Activated T-cell treated with anti-CD3 and anti-CD28 coated beads, Interleukin-2, amount 50 U/mL, for 4 hours (primary cell): ENCODE results near the gene ATP6V1B1. TPM values are rescaled to one million over a fixed set of nuclear protein-coding genes. Genes with fewer than 3 reads are reported as not detected.

Experiments
- ATAC-seq, 2 donors: fragments of 200-7000 bp; cut with Tn5 transposase; one replicate each; pipeline ENCODE4 v1.10.0; 2021
- DNase-seq: peaks from one replicate; pipeline ENCODE4 v3.0.0-alpha.2; 2020
- H3K27me3 Mint-ChIP-seq: one replicate; pipeline ENCODE4 v1.8.0; 2021; ENCODE audit warnings: low read depth, mixed read lengths
- H3K36me3 Mint-ChIP-seq: one replicate; pipeline ENCODE4 v1.8.0; 2022; ENCODE audit warnings: mixed read lengths; ENCODE audit not compliant: insufficient read depth
- H3K4me1 Mint-ChIP-seq: one replicate; pipeline ENCODE4 v1.8.0; 2021; ENCODE audit warnings: low read depth, mixed read lengths
- H3K4me3 Mint-ChIP-seq: one replicate; pipeline ENCODE4 v1.8.0; 2021; ENCODE audit warnings: mild to moderate bottlenecking, moderate library complexity, mixed read lengths
- H3K9me3 Mint-ChIP-seq: one replicate; pipeline ENCODE4 v1.8.0; 2021; ENCODE audit warnings: mixed read lengths
- total RNA-seq, 3 donors: library from RNA; stranded (reverse); gene quantifications; one replicate each; pipeline ENCODE4 v1.2.1, GENCODE V29; 2021

ATP6V1B1 gene
- total RNA-seq, 3 donors from 2014 or later: not detected

DNA sequence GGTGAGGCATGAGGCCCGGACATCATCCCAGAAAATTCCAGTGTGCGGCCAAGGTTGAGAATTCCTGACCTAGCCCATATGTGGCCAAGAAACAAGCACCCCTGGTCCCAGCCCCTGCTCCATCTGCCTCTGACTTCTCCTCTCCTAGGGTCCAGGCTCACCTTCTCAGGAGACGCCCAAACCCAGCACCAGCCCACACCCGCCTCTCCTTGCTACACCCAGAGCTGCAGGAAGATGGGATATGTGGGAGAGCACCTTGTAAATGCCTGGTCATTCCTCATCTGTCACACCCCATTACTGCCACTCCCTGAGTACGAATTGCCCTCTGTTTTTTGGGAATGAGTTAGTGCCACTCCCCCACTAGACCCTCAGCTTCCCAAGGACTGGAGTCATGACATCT is 7.3 kb upstream of the ATP6V1B1 start:
- Mint-ChIP-seq H3K9me3 (no peaks in the 10 kb centered on the region), H3K27me3 (peaks cover 5% of the 10 kb centered on the region), H3K4me3 (no peak overlapping the region)

DNA sequence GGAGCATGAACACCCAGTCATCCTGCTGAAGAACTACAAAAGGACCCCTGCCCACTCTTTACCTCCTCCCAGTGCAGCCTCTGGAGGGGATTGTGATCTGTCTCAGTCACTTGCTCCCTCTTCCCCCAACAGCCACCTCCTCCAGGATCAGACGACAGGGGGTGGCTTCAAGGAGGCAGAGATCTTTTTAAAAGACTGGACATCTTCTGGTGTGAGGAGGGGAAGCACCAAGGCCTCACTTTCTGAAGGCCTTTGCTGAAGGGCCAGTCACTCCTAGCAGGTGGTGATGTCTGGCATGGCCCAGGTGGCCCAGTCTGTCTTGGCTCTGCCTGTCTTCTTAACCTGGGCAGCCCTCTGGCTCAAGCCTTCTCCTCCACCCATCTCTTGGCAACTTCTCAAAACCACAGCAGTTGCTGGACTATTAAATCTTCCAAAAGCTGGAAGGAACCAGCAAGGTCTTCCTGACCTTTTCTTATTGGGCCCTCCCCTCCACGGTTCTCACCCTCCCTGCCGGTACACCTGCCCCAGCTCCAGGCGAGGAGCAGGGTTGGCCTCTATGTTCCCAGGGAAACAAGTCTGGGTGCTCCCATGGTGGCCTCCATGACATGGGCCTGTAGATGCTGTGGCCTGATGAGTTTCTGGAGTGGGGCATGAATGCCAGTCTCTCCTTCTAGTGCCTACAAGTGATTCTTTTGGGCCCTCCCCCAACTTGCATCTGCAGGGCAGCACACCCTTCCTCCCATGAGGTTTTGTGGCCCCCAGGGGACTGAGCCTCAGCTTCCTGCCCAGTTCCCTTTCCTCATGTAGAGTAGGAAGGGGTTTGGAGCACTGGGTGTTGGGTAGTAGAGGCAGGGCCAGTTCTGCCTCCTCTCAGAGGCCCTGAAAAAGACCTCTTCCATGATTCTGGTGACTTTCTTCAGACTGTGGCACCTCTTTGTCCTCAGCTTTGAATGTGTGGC is 5.0 kb upstream of the ATP6V1B1 start:
- H3K4me1 Mint-ChIP-seq: no peaks in the 10 kb centered on the region
- H3K4me3 Mint-ChIP-seq: no peak overlapping the region
- no peaks in the 10 kb centered on the region for H3K9me3 Mint-ChIP-seq
- DNase-seq: no peak
- no peaks in the 10 kb centered on the region for H3K36me3 Mint-ChIP-seq
- H3K27me3 Mint-ChIP-seq: peaks cover 10% of the 10 kb centered on the region
- ATAC-seq: no peak

More for the DNA sequence above, 7.3 kb upstream of the ATP6V1B1 start:
- DNase-seq (no peak), ATAC-seq (no peak)
- no peaks in the 10 kb centered on the region for H3K36me3 Mint-ChIP-seq
- H3K4me1 Mint-ChIP-seq: no peaks in the 10 kb centered on the region

- DNase-seq: no peak
- Mint-ChIP-seq H3K36me3 (no peaks in the 10 kb centered on the region), H3K9me3 (no peaks in the 10 kb centered on the region), H3K4me1 (no peaks in the 10 kb centered on the region), H3K4me3 (no peak overlapping the region), H3K27me3 (peaks cover 12% of the 10 kb centered on the region)
- no peak for ATAC-seq
Observed at GRCh38 chr2:70931376-70932000, 4.2 kb upstream of the ATP6V1B1 start.

DNA sequence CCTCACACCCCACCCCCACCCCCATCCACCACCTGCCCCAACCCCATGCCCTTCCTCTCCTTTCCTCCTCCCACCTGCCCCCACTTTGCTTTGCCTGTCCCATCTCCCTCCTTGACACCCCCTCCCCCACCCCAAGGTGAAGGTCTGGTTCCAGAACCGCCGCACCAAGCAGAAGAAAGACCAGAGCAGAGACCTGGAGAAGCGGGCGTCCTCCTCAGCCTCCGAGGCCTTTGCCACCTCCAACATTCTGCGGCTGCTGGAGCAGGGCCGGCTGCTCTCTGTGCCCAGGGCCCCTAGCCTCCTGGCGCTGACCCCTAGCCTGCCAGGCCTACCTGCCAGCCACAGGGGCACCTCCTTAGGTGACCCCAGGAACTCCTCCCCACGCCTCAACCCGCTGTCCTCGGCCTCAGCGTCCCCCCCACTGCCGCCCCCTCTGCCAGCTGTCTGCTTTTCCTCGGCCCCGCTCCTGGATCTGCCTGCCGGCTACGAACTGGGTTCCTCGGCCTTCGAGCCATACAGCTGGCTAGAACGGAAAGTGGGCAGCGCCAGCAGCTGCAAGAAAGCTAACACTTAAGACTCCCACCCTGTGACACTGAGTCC is 3.0 kb upstream of the ATP6V1B1 start:
- Mint-ChIP-seq H3K9me3 (no peaks in the 10 kb centered on the region), H3K27me3 (peaks cover 13% of the 10 kb centered on the region), H3K4me1 (no peaks in the 10 kb centered on the region), H3K4me3 (no peak overlapping the region), H3K36me3 (no peaks in the 10 kb centered on the region)
- ATAC-seq (no peak), DNase-seq (no peak)

DNA sequence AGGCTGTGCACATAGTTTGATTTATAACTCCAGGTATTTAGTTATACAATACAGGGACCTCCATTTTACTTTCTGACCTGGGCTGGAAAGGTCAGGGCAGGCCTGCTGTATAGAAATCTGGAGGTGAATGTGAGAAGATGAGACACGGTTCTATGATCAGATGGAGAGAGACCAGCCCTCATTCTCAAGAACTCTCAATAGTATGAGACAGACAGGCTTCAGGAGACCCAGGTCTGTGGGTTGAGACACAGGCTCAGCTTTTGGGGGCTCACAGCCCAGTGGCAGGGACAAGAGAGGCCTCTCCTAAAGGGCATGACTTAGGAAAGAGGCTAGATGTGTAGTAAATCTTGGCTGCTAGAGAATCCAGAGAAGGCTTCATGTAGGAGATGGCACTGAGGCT is 719 bp upstream of the ATP6V1B1 start:
- Mint-ChIP-seq H3K4me3 (no peak overlapping the region), H3K4me1 (no peaks in the 10 kb centered on the region), H3K9me3 (no peaks in the 10 kb centered on the region), H3K36me3 (no peaks in the 10 kb centered on the region), H3K27me3 (peaks cover 16% of the 10 kb centered on the region)
- ATAC-seq (no peak), DNase-seq (no peak)

GRCh38 chr2:70936165-70936978 is 672 bp downstream of the ATP6V1B1 start:
- Mint-ChIP-seq H3K9me3 (no peaks in the 10 kb centered on the region), H3K27me3 (peaks cover 16% of the 10 kb centered on the region), H3K36me3 (no peaks in the 10 kb centered on the region), H3K4me3 (no peak overlapping the region), H3K4me1 (no peaks in the 10 kb centered on the region)
- DNase-seq (no peak), ATAC-seq (no peak)

DNA sequence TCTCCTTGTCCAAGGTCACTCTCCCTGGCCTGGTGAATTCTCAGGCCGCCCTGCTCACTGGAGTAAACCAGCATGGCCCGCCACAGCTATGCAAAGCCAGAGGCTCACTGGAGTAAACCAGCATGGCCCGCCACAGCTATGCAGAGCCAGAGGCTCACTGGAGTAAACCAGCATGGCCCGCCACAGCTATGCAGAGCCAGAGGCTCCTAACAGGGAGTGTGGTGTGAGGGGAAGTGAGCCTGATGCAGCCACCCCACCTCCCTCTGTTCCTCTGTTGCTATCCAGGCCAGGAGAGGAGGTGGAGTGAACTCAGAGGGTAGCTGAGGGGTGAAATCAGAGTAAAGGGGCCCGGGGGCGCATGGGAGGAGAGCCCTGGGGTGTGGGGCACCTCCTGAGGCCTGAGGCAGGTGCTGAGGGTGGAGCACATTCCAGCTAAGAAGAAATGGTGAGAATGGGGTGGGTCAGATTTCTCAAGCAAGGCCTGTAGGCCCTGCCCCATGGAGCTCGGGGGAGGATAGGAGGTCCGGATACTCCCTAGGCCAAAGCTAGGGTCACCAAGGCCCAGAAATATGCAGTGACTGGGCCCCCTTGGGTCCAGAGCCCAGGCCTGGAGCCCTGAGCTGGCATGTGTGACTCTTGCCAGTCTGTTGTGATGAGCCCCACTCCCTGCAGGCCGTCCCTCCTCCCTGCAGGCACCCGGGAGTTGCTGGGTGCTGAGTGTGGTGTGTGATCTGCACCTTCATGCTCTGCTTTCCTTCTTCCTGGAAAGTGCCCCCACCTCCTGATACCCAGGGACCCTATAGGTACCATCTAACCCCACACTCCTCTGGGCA is 1.5 kb downstream of the ATP6V1B1 start:
- Mint-ChIP-seq H3K4me1 (no peaks in the 10 kb centered on the region), H3K9me3 (no peaks in the 10 kb centered on the region), H3K36me3 (no peaks in the 10 kb centered on the region), H3K4me3 (no peak overlapping the region), H3K27me3 (peaks cover 12% of the 10 kb centered on the region)
- ATAC-seq (no peak), DNase-seq (no peak)

DNA sequence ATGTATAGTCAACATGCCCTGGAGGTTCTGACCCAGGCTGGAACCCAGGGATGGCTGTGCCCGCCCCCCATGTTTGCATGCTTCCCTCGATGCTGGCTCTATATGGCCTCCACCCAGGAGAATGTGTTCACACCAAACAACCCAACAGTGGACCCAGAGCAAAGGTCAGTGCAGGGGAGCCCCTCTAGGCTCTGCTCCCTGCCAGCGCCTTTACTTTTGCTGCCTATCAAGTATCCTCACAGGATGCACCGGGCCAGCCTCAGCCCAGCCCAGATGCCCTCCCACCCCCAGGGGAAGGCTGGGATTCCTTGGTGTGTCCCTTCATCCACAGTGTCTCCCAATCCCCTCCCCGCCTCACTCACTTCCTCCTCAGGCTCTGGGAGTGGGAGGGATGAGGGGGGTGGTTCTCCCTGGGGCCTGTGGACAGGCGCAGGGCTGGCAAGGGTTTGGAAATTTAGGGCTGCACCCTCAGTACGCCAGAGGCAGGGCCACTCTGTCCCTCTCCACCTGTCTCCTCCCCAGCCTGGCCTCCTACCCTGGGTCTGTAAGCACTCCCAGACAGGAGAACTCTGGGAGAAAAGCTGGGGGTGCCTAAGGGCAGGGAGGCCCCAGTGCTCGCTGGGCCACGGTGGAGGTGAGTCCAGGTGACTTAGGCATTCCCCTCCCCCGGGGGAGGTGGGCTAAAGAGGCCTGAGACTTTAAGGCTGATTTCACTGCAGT is 2.3 kb downstream of the ATP6V1B1 start:
- ATAC-seq (no peak), DNase-seq (no peak)
- Mint-ChIP-seq H3K36me3 (no peaks in the 10 kb centered on the region), H3K9me3 (no peaks in the 10 kb centered on the region), H3K4me1 (no peaks in the 10 kb centered on the region), H3K27me3 (peaks cover 10% of the 10 kb centered on the region), H3K4me3 (no peak overlapping the region)

DNA sequence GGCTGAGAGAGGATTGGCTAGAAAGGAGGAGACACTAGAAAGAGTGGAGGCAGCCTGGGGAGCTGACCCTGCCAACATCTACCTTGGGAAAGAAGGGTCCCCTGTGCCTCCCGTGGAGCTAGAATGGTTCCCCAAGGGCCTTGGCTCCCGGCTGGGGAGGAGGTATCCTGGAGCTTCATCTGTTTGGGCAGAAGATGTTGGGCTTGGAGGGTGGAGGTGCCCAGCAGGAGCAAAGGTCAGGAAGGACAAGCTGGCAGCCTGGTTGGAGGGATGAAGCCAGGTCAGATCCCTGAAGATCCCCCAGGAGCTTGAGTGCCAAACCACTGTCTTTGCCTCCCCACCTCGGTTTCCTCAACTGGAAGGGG is 2.9 kb downstream of the ATP6V1B1 start:
- no peaks in the 10 kb centered on the region for H3K36me3 Mint-ChIP-seq
- DNase-seq: no peak
- H3K4me3 Mint-ChIP-seq: no peak overlapping the region
- H3K4me1 Mint-ChIP-seq: no peaks in the 10 kb centered on the region
- peaks cover 10% of the 10 kb centered on the region for H3K27me3 Mint-ChIP-seq
- H3K9me3 Mint-ChIP-seq: no peaks in the 10 kb centered on the region
- ATAC-seq: no peak

DNA sequence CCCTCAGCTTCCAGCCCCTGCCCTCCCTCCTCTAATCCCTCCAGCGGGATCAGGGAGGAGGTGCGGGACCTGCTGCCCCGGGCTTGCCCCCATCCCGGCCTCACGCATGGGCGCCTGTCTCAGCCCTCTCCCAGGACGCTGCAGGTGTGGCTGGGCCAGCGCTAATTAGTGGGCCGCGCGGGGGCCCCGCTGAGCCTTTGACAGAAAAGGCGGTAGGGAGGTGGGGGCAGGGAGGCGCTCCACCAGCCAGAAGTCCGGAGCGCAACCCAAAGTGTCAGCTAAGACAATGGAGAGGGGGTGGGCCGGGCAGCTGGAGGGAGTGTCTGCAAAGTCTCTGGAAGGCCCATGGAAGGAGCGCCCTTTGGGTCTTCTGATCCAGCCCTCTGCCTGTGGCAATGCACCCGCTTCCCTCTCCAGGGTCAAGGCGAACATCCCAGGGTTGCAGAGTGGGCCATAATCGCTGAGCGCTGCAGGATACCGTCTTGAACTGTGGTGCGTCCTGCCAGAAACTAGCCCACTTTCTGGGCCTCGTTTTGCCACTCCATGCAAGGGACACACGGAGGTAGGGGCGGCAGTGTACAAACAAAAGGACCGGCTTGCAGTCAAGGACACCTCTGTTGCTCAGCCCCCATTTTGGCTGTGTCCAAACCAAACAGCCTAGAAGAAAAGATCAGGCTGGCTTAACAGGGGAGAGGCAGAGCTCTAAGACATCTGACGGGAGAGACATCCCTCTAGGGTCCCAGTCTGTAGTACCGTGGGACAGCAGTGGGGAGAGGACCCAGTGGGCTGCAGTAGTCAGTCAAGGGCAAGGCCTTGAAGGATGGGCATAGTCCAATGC is 3.5 kb downstream of the ATP6V1B1 start:
- Mint-ChIP-seq H3K4me1 (no peaks in the 10 kb centered on the region), H3K9me3 (no peaks in the 10 kb centered on the region), H3K36me3 (no peaks in the 10 kb centered on the region), H3K27me3 (peaks cover 10% of the 10 kb centered on the region), H3K4me3 (no peak overlapping the region)
- ATAC-seq: no peak
- DNase-seq: no peak

DNA sequence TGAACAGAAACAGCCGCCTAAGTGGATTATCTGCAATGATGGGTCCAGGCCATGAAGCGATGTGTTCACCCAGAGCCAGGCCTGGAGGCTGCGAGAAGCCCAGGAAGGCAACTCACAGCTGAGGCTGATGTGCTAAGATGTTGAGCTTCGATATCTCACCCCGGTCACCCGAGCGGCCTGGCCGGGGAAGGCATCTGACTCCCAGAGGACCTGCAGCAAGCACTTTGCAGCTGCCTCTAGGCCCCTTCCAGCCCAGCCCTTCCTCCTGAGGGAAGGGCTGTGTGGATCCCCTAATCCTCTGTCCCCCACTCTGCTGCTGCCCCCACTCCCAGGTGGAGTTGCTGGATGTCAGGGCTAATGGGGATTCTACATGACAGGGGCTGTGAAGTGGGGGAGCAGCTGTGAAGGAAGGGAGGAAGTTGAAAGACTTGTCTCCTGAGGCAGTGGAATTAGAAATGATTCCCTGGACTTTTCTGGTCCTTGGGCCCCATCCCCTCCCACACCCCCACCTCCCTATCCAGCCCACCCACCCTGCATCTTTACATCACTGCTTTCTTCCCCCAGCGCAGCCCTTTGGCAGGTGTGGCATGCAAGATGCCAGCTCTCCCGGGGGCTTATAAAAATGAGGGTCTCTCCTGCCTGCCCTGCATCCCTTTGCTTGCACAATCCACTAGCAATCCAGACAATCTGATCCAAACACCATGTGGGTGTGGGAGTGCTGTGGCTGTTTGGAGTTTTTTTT is 4.3 kb downstream of the ATP6V1B1 start:
- no peaks in the 10 kb centered on the region for H3K9me3 Mint-ChIP-seq
- ATAC-seq (no peak), DNase-seq (no peak)
- no peak overlapping the region for H3K4me3 Mint-ChIP-seq
- H3K36me3 Mint-ChIP-seq: no peaks in the 10 kb centered on the region
- H3K27me3 Mint-ChIP-seq: peaks cover 12% of the 10 kb centered on the region
- H3K4me1 Mint-ChIP-seq: no peaks in the 10 kb centered on the region

DNA sequence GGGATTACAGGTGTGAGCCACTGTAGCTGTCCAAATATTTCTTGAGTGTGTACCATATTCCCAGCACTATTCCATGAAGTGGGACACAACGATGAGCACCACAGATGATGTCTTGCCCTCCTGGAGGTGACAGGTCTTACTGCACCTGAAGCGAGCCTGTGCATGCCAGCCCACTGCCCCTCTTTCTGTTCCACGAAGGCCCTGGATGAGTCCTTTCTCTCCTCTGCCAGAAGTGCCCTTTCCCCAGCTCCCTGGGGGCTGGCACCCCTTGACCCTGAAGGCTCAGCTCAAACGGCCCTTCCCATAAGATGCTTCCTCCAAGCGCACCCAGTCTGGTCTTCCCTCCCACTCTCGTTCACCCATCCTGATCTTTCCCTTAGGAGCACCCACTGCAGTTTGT is 5.5 kb downstream of the ATP6V1B1 start:
- H3K4me1 Mint-ChIP-seq: no peaks in the 10 kb centered on the region
- ATAC-seq (no peak), DNase-seq (no peak)
- H3K27me3 Mint-ChIP-seq: peaks cover 11% of the 10 kb centered on the region
- H3K9me3 Mint-ChIP-seq: no peaks in the 10 kb centered on the region
- no peaks in the 10 kb centered on the region for H3K36me3 Mint-ChIP-seq
- H3K4me3 Mint-ChIP-seq: no peak overlapping the region
